Uterus (tissue), 4 donors: ENCODE data around the gene SLC22A12. TPM values are rescaled to one million over a fixed set of nuclear protein-coding genes. Genes with fewer than 3 reads are reported as not detected.

ENCODE experiments used
- DNase-seq, 2 donors: peaks; one replicate each; pipeline ENCODE4 v3.0.0-alpha.2; 2019 to 2020
- H3K27ac ChIP-seq, 2 donors: fragments of 200-600 bp; sonication (generic); 1 replicate in 1 of 2; 2 replicates in 1 of 2; pipeline ENCODE4 v1.5.1; 2016 to 2018
- H3K27me3 ChIP-seq, 2 donors: fragments of 200-600 bp; sonication (generic); one replicate each; pipeline ENCODE4 v1.5.1; 2018 to 2019; ENCODE audit warnings: control low read depth in 1 of 2
- H3K36me3 ChIP-seq, 2 donors: fragments of 200-600 bp; sonication (generic); one replicate each; pipeline ENCODE4 v1.5.1; 2019; ENCODE audit warnings: control low read depth in 1 of 2
- H3K4me1 ChIP-seq, 2 donors: fragments of 200-600 bp; sonication (generic); one replicate each; pipeline ENCODE4 v1.5.1; 2018 to 2019; ENCODE audit warnings: control low read depth in 1 of 2
- H3K4me3 ChIP-seq, 2 donors: fragments of 200-600 bp; sonication (generic); 1 replicate in 1 of 2; 2 replicates in 1 of 2; pipeline ENCODE4 v1.5.1; 2018 to 2019; ENCODE audit warnings: mild to moderate bottlenecking in 1 of 2
- H3K9me3 ChIP-seq, 2 donors: fragments of 200-600 bp; sonication (generic); one replicate each; pipeline ENCODE4 v1.5.1; 2019; ENCODE audit warnings: control low read depth in 1 of 2
- POLR2A ChIP-seq, 2 donors: fragments of 450-650 bp; IDR thresholded peaks; one replicate each; pipeline ENCODE4 v1.6.1; 2016; ENCODE audit warnings: antibody characterized with exemption in 2 of 2, mild to moderate bottlenecking in 1 of 2, moderate library complexity in 1 of 2
- intact Hi-C: fragments of 100-400 bp; cut with DNase I; formaldehyde crosslinking; loops from one replicate; pipeline ENCODE4 v1.15.1; 2023; ENCODE audit warnings: low total_unique reads
- total RNA-seq, 4 donors: library from RNA; depleted of rRNA in 3 of 4; stranded (reverse); fragments of >200 nt in 3 of 4; gene quantifications; one replicate each; pipeline versions ENCODE4 v1.1.0 to v1.2.4, GENCODE V29; 2014 to 2023
- TF ChIP-seq, protein P1 (sequence below), 4 experiments: fragments of 200-600 bp in 2 of 4; fragments of 450-650 bp in 2 of 4; sonication (generic) in 2 of 4; IDR thresholded peaks; one replicate each; pipeline ENCODE4 v1.5.1; 2016 to 2019; ENCODE audit warnings: antibody characterized with exemption in 4 of 4, mild to moderate bottlenecking in 2 of 4, moderate library complexity in 1 of 4
- donor health status: DM: yes; HTN: yes; CAD: no.

Gene SLC22A12
- total RNA-seq, 4 donors from 2014 or later = not detected

DNA sequence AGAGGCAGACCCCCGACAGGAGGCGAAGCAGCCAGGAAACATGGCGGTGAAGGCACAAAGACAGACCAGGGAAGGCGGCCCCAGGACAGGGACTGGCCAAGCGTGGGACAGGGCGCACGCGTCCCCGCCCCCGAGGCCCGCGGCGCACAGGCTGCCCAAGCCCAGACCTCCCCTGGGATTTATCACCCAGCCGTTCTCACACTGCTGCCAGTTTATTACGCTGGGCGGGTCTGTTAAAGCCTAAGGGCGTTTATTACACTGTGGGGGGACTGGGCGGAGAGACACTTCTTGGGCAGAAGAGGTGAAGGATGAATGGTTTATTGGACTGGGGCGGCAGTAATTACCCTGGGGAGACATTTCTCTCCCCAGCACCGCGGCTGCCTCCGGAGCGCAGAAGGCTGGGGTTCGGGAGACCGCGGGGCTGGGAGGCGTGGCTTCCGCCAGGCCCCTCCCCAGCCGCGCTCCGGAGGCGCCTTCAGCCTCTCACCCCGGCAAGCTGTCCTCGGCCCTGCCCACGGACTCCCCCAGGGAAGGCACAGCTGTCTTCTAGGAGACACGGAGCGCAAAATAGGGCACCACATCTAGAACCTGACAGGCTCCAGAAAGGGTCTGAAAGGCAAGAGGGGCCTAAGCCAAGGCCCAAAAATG, 47.1 kb downstream of the SLC22A12 start:
- no peak for TF ChIP-seq POLR2A (IDR thresholded peaks at IDR 0.05)
- TF ChIP-seq, protein P1, sequence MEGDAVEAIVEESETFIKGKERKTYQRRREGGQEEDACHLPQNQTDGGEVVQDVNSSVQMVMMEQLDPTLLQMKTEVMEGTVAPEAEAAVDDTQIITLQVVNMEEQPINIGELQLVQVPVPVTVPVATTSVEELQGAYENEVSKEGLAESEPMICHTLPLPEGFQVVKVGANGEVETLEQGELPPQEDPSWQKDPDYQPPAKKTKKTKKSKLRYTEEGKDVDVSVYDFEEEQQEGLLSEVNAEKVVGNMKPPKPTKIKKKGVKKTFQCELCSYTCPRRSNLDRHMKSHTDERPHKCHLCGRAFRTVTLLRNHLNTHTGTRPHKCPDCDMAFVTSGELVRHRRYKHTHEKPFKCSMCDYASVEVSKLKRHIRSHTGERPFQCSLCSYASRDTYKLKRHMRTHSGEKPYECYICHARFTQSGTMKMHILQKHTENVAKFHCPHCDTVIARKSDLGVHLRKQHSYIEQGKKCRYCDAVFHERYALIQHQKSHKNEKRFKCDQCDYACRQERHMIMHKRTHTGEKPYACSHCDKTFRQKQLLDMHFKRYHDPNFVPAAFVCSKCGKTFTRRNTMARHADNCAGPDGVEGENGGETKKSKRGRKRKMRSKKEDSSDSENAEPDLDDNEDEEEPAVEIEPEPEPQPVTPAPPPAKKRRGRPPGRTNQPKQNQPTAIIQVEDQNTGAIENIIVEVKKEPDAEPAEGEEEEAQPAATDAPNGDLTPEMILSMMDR (IDR thresholded peaks at IDR 0.05) = no peak
- intact Hi-C loops = no loop called here
- Histone ChIP-seq H3K27me3 (no peaks in the 10 kb centered on the region), H3K36me3 (no peaks in the 10 kb centered on the region), H3K4me3 (peak overlapping the region; percentile 21 to 34), H3K27ac (peak overlapping the region in 1 of 2 donors; percentile 34), H3K9me3 (no peaks in the 10 kb centered on the region), H3K4me1 (peaks cover 0 to 8% of the 10 kb centered on the region in 2 donors)
- DNase-seq = peak in 1 of 2 donors; percentile 41

DNA sequence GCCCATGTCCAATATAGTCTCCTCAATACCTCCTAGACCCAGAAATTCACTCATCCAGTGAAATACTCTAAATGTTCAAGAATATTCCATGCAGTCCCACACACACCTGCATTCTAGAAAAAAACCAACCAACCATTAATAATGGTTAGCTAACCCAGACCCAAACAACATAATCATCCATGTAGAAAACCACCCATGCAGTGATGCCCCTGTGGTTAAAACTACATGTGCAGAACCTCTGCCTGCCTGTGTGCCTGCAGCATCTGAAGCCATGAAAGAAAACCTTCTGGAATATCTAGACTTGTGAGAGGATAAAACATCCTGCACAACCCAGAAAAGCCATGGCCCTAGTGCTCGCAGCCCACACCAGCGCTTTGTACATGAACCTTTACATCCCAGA, 47.8 kb downstream of the SLC22A12 start:
- intact Hi-C loops = no loop called here
- Histone ChIP-seq H3K36me3 (no peaks in the 10 kb centered on the region), H3K4me3 (no peak overlapping the region), H3K9me3 (no peaks in the 10 kb centered on the region), H3K27ac (peak overlapping the region in 1 of 2 donors; percentile 34), H3K27me3 (no peaks in the 10 kb centered on the region), H3K4me1 (peaks cover 0 to 8% of the 10 kb centered on the region in 2 donors)
- DNase-seq = no peak
- TF ChIP-seq, protein P1 (IDR thresholded peaks at IDR 0.05) = no peak
- no peak for TF ChIP-seq POLR2A (IDR thresholded peaks at IDR 0.05)

DNA sequence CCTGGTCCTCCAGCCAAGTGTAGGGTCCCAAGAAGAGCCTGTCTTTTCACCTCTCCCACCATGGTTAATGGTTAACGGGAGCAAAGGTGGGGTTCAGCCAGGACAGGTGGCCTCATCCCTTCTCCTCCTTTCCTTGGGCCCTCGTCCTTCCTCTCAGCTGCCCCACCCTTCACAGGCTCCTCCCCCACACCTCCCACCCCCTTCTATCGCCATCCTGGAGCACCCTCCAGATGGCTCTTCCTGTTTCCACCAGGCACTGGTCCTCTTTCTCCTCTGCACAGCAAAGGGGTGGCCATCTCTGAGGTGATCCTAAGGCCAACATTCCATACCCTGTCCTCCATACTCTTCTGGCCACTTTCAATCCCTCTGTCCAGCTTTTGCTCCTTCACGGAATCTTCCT, 48.9 kb downstream of the SLC22A12 start:
- Histone ChIP-seq H3K4me3 (no peak overlapping the region), H3K4me1 (peaks cover 0 to 8% of the 10 kb centered on the region in 2 donors), H3K27ac (no peak overlapping the region), H3K9me3 (no peaks in the 10 kb centered on the region), H3K36me3 (no peaks in the 10 kb centered on the region), H3K27me3 (no peaks in the 10 kb centered on the region)
- TF ChIP-seq, protein P1 (IDR thresholded peaks at IDR 0.05) = no peak
- TF ChIP-seq POLR2A (IDR thresholded peaks at IDR 0.05) = no peak
- no peak for DNase-seq
- intact Hi-C loops = no loop called here

DNA sequence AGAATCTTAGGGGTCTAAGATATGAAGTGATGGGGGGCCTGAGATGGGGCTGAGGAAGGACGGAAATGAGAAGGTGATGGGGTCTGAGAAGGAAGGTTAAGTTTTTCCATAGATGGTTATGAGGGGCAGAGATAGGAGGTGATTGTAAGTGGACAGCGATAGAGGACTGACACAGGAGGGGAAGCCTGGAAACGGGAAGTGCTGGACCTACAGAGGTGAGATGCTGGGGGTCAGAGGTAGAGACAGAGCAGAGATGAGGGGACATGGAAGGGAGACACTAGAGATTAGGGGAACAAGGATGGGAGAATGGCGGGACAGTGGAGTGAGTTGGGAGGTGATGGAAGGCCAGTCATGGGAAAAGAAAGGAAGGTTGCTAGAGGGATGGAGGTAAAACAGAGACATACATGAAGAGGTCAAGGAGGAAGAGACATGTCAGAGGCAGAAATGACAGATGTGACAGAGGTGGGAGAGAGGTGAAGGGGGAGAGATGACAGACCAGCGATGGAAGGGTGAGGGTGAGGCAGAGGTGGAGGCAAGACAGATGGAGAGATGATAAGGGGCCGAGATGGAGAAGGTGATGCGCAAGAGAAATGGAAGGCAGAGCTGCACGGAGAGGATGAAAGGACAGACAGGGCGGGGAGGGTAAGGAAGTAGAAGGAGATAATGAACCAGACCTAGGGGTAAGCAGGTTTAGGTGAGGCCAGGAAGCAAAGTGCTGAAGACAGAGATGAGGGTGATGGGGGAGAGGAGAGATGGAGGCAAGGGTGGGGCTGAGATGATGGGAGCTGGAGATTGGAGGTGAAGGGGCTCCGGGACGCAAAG, 50.8 kb downstream of the SLC22A12 start:
- no peaks in the 10 kb centered on the region for H3K9me3 ChIP-seq
- no peak for DNase-seq
- H3K27me3 ChIP-seq = no peaks in the 10 kb centered on the region
- peak overlapping the region; percentile 61 for H3K4me3 ChIP-seq
- H3K27ac ChIP-seq = peak overlapping the region; percentile 41 to 69
- H3K4me1 ChIP-seq = peaks cover 0 to 8% of the 10 kb centered on the region in 2 donors
- no peak for TF ChIP-seq POLR2A (IDR thresholded peaks at IDR 0.05)
- TF ChIP-seq, protein P1 (IDR thresholded peaks at IDR 0.05) = no peak
- intact Hi-C loops = no loop called here
- no peaks in the 10 kb centered on the region for H3K36me3 ChIP-seq

DNA sequence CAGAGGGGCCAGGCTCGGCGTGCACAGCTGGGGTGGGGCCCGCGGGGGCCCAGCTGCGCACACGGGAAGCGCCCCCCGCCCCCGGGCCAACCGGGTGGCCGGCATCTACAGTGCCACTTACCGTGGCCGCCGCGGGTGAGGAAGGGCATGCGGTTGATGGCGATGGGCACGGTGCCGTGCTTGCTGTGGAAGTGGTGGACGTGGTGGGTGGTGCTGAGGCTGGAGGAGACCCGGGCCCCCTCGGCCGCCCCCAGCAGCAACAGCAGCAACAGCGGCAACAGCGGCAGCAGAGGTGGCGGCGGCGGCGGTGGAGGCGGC, 51.4 kb downstream of the SLC22A12 start:
- Histone ChIP-seq H3K27ac (peak overlapping the region; percentile 41 to 69), H3K36me3 (no peaks in the 10 kb centered on the region), H3K9me3 (no peaks in the 10 kb centered on the region), H3K4me3 (peak overlapping the region; percentile 61), H3K4me1 (peaks cover 0 to 8% of the 10 kb centered on the region in 2 donors), H3K27me3 (no peaks in the 10 kb centered on the region)
- DNase-seq = no peak
- TF ChIP-seq POLR2A (IDR thresholded peaks at IDR 0.05) = no peak
- TF ChIP-seq, protein P1 (IDR thresholded peaks at IDR 0.05) = no peak
- intact Hi-C loops = no loop called here
